Aorta (tissue), 5 donors: ENCODE data around the gene TNRC18. TPM values are rescaled to one million over a fixed set of nuclear protein-coding genes. Genes with fewer than 3 reads are reported as not detected.
"Not testable (repeated sequence)": the region's sequence is repeated elsewhere in the genome, so short reads cannot be mapped to it uniquely, and the experiment has no call there.

Experiments
- ATAC-seq: fragments of 200-7000 bp; cut with Tn5 transposase; one replicate; pipeline ENCODE4 v1.9.1; 2022; ENCODE audit warnings: moderate library complexity; ENCODE audit not compliant: low FRiP score
- DNase-seq, 2 donors: peaks; one replicate each; pipeline ENCODE4 v3.0.0-alpha.2; 2020
- H3K27ac ChIP-seq, 2 donors: one replicate each; pipeline ENCODE4 v1.5.1; 2013; ENCODE audit warnings: low read length in 2 of 2, mild to moderate bottlenecking in 2 of 2, moderate library complexity in 2 of 2, control low read depth in 1 of 2, inconsistent platforms in 1 of 2, low read depth in 1 of 2
- H3K27me3 ChIP-seq, 2 donors: one replicate each; pipeline ENCODE4 v1.6.1; 2013; ENCODE audit warnings: control low read depth in 1 of 2, low read length in 1 of 2, mild to moderate bottlenecking in 1 of 2, moderate library complexity in 1 of 2; ENCODE audit not compliant: insufficient read depth in 2 of 2, control insufficient read depth in 1 of 2
- H3K36me3 ChIP-seq, 2 donors: one replicate each; pipeline ENCODE4 v1.6.1; 2013; ENCODE audit warnings: control low read depth in 1 of 2, low read length in 1 of 2, mild to moderate bottlenecking in 1 of 2; ENCODE audit not compliant: insufficient read depth in 2 of 2, control insufficient read depth in 1 of 2
- H3K4me1 ChIP-seq, 2 donors: one replicate each; pipeline ENCODE4 v1.6.1; 2013; ENCODE audit warnings: low read length in 2 of 2, control low read depth in 1 of 2, mild to moderate bottlenecking in 1 of 2, moderate library complexity in 1 of 2; ENCODE audit not compliant: insufficient read depth in 2 of 2, control insufficient read depth in 1 of 2
- H3K4me3 ChIP-seq, 2 donors: one replicate each; pipeline ENCODE4 v1.5.1; 2013; ENCODE audit warnings: low read length in 2 of 2, control low read depth in 1 of 2, mild to moderate bottlenecking in 1 of 2
- H3K9me3 ChIP-seq: one replicate; pipeline ENCODE4 v1.6.1; 2013; ENCODE audit warnings: mild to moderate bottlenecking, low read length; ENCODE audit not compliant: control insufficient read depth
- WGBS, 2 donors: extraction: QIAGEN DNeasy Blood & Tissue Kit; methylation state at CpG; one replicate each; pipeline ENCODE4 v1.1.7; 2013; 5-methylcytosine and 5-hydroxymethylcytosine counted together
- intact Hi-C, 2 donors: fragments of 100-400 bp; cut with DNase I; formaldehyde crosslinking; loops; one replicate each; pipeline versions ENCODE4 v1.14.2 to v1.15.0; 2022
- polyA plus RNA-seq, 2 donors: library from polyadenylated mRNA; stranded (reverse); fragments of 200-250 nt; gene quantifications; one replicate each; pipeline ENCODE4 v1.2.3, GENCODE V29; 2013
- total RNA-seq, 2 donors: library from RNA; stranded (reverse); fragmentation: NEBNext Ultra II Directional; extraction: Animal tissue kit (Norgen Biotek cat#: 25700); gene quantifications; one replicate each; pipeline ENCODE4 v1.2.1, GENCODE V29; 2021
- donor health status: healthy with polysubstance abuse.
- donor health status: Bipolar disorder and iron deficiency.
- donor health status: DM: no; HTN: no; CAD: no.
- donor health status: DM: no; HTN: no; CAD: no.
- donor health status: DM: yes; HTN: yes; CAD: no.

Gene TNRC18
- total and polyA plus RNA-seq, 4 donors: 41.8 to 132 (median 78.2) TPM

GRCh38 chr7:5269992-5270657 lies 153.5 kb downstream of the TNRC18 start:
- 82 to 91% methylated on average over 12 of the region's 12 CpGs for WGBS, 2 donors
- H3K4me3 ChIP-seq, intact Hi-C loops, H3K27ac ChIP-seq, H3K36me3 ChIP-seq, ATAC-seq, H3K27me3 ChIP-seq, H3K9me3 ChIP-seq, H3K4me1 ChIP-seq, DNase-seq: not testable (repeated sequence)

DNA sequence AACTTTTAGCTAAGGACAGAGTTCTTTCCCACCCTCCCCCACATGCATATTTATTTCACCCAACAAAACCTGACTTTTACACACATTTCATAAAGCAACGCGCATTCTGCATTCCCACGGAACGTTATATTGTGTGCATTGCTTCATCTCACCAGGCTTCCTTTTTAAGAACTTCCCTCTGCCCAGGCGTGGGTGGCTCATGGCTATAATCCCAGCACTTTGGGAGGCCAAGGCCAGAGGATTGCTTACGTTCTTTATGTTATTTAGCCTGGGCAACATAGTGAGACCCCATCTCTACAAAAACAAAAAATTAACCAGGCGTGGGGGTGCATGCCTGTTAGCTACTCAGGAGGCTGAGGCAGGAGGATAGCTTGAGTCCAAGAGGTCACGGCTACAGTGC lies 155.8 kb downstream of the TNRC18 start:
- H3K36me3 ChIP-seq, H3K27ac ChIP-seq, H3K4me3 ChIP-seq, ATAC-seq, intact Hi-C loops, H3K4me1 ChIP-seq, DNase-seq, H3K9me3 ChIP-seq, H3K27me3 ChIP-seq: not testable (repeated sequence)
- 81 to 86% methylated on average over 8 of the region's 8 CpGs for WGBS, 2 donors

GRCh38 chr7:5266191-5267028 lies 157.2 kb downstream of the TNRC18 start:
- no peaks in the 10 kb centered on the region for H3K4me1 ChIP-seq
- no peak overlapping the region for H3K27ac ChIP-seq
- WGBS, 2 donors: 72 to 73% methylated on average over 20 of the region's 20 CpGs
- no peaks in the 10 kb centered on the region for H3K27me3 ChIP-seq
- H3K36me3 ChIP-seq: no peaks in the 10 kb centered on the region
- ATAC-seq: no peak
- DNase-seq: no peak
- no peaks in the 10 kb centered on the region for H3K9me3 ChIP-seq
- intact Hi-C loops: no loop called here
- no peak overlapping the region for H3K4me3 ChIP-seq

DNA sequence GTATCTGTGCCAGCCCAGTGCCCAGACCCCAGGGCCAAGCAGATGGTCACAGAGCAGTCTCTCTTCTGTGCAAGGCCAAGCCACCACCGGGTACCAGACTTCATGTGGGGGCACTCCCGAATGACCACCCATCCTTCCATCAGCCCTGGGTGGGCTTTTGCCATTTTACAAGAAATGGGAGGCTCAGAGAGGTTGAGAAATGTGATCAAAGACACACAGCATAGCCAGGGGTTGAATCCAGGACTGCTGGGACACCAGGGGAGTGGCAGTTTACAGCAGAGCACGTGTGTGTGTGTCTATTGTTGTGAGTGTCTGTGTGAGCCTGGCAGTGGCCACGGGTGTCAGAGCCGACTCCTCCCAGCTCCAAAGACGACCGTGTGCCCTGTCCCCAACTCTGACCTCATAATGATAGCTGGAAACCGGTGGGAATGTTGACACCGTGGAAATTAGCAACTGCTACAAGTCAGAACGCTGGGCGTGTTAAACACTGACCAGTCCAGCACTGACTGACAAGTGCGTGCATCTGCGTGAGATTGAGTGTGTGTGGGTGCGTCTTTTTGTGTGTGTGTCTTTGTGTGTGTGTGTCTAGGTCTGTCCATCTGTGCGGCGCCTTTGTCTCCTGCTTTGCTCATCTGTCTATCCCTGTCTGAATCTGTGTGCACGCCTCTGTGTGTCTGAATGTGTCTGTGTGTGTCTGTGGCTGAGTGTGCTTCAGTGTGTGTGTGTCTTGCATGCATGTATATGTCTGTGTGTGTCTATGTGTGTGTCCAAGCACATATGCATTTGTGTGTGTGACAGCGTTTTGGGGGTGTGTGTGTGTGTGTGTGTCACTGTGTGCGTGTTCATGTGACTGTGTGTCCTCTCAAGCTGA lies 158.1 kb downstream of the TNRC18 start:
- H3K27me3 ChIP-seq: no peaks in the 10 kb centered on the region
- DNase-seq (no peak), ATAC-seq (no peak)
- H3K4me3 ChIP-seq: no peak overlapping the region
- H3K36me3 ChIP-seq: no peaks in the 10 kb centered on the region
- intact Hi-C loops: no loop called here
- no peaks in the 10 kb centered on the region for H3K4me1 ChIP-seq
- no peaks in the 10 kb centered on the region for H3K9me3 ChIP-seq
- WGBS, 2 donors: 68 to 72% methylated on average over 19 of the region's 19 CpGs
- no peak overlapping the region for H3K27ac ChIP-seq

DNA sequence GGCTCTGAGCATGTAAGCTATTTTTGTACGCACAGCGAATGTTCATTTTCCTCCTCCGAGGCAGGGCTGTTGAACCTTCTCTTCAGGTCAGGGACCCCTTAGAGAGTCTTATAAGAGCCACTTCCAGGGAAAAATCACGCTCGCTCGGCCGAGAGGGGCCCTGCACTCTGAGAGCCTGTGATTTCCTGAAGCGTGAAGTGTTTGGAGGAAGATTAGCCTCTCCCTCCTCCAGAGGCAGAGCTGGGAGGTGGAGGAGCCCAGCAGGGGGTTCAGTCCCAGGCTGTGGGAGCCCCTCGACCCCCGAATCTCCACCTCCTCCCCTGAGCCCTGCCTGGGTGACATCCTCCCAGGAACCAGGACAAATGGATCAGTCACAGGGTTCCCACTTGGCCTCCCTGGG lies 160.6 kb downstream of the TNRC18 start:
- WGBS, 2 donors: 81 to 85% methylated on average over 10 of the region's 10 CpGs
- H3K9me3 ChIP-seq, H3K27me3 ChIP-seq, H3K36me3 ChIP-seq, ATAC-seq, DNase-seq, H3K4me3 ChIP-seq, H3K4me1 ChIP-seq, H3K27ac ChIP-seq, intact Hi-C loops: not testable (repeated sequence)

DNA sequence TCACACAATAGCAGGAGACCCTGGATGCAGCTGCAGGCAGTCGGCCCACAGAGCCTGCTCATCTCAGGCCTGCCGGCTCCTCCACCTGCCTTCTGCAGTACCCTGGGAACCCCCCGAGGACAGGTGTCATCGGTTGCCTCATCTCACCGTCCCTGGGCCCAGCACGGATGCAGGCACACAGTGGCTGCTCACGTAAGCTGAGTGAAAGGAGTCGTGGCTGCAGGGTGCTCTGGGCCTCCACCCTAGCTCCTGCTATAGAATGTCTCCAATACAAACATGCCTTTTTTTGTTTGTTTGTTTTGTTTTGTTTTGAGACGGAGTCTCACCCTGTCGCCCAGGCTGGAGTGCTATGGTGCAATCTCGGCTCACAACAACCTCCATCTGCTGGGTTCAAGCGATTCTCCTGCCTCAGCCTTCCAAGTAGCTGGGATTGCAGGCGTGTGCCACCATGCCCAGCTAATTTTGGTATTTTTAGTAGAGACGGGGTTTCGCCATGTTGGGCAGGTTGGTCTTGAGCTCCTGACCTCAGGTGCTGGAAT lies 163.0 kb downstream of the TNRC18 start:
- ATAC-seq, H3K27ac ChIP-seq, DNase-seq, H3K9me3 ChIP-seq, H3K36me3 ChIP-seq, H3K27me3 ChIP-seq, H3K4me1 ChIP-seq, intact Hi-C loops, H3K4me3 ChIP-seq: not testable (repeated sequence)
- WGBS, 2 donors: 92% methylated on average over 15 of the region's 15 CpGs

Other genes with a start within 250 kb of the TNRC18 start
- gene WIPI2, start 233.6 kb downstream of the TNRC18 start, total RNA-seq: 10 to 100 TPM; 42.9 to 66.7 TPM
- gene WIPI2, start 233.6 kb downstream of the TNRC18 start, polyA plus RNA-seq: 10 to 100 TPM; 14.1 to 39.6 TPM
- 1 to 10 TPM in 1 of 2 donors, under 1 TPM in 1; 0.88 to 2.2 TPM for gene SLC29A4, start 140.9 kb downstream of the TNRC18 start, total RNA-seq
- under 1 TPM; 0.13 to 0.50 TPM for gene SLC29A4, start 140.9 kb downstream of the TNRC18 start, polyA plus RNA-seq
- 1 to 10 TPM; 8.4 to 9.1 TPM for gene FBXL18, start 90.0 kb upstream of the TNRC18 start, total RNA-seq
- gene FBXL18, start 90.0 kb upstream of the TNRC18 start, polyA plus RNA-seq: 1 to 10 TPM in 1 of 2 donors, under 1 TPM in 1; 0.88 to 2.1 TPM
- over 10,000 TPM in 1 of 2 donors, 1,000 to 10,000 TPM in 1; 5,439 to 10,306 TPM for gene ACTB, start 106.8 kb upstream of the TNRC18 start, total RNA-seq
- gene ACTB, start 106.8 kb upstream of the TNRC18 start, polyA plus RNA-seq: 1,000 to 10,000 TPM; 3,959 to 4,109 TPM
- 10 to 100 TPM; 35.1 to 59.4 TPM for gene FSCN1, start 169.0 kb upstream of the TNRC18 start, total RNA-seq
- 10 to 100 TPM in 1 of 2 donors, 1 to 10 TPM in 1; 9.0 to 16.7 TPM for gene FSCN1, start 169.0 kb upstream of the TNRC18 start, polyA plus RNA-seq